ENCODE measurements around the gene PDLIM5.

PDLIM5 gene

DNA sequence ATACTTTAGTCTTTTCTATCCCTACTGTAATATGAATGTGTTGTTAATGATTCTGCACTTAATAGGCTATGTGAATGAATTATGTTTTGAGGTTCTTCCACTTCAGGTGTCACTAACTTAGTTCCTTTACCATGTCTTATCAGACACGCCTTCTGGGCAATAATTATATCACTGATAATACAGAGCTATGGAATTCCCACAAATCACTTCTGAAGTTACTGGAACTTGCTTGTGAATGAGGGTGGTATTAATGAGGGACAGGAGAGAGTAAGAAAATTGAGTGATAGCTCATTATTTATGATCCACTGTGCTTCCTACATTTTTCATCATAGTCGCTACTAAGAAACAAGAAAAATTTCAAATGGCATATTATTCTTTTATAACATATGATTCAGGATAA, 130.0 kb downstream of the PDLIM5 start:
- TF ChIP-seq CTCF (IDR thresholded peaks at IDR 0.05; ENCODE audit: extremely low read depth, missing control alignments), result no peak
- DNase-seq (ENCODE audit: low spot score), result no peak

DNA sequence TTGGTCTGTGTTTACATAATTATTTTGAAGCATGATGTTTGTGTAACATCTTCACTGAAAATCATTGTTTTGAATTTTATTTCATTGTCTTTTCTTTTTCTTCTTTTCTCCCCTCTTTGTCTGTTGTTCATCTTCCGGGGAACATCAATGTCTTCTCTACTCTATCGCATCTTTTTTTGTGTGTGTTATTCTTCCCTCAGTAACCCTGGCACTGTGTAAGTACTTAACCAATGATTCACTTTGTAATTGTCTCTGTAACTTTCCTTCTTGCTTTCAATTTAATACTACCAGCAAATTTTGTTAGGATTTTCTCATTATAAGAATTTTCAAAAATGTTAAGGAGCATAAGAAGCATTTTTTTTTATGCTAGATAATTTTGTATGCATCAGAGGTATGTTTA, 130.8 kb downstream of the PDLIM5 start:
- no peak for DNase-seq (ENCODE audit: low spot score)
- no peak for TF ChIP-seq CTCF (IDR thresholded peaks at IDR 0.05; ENCODE audit: extremely low read depth, missing control alignments)

DNA sequence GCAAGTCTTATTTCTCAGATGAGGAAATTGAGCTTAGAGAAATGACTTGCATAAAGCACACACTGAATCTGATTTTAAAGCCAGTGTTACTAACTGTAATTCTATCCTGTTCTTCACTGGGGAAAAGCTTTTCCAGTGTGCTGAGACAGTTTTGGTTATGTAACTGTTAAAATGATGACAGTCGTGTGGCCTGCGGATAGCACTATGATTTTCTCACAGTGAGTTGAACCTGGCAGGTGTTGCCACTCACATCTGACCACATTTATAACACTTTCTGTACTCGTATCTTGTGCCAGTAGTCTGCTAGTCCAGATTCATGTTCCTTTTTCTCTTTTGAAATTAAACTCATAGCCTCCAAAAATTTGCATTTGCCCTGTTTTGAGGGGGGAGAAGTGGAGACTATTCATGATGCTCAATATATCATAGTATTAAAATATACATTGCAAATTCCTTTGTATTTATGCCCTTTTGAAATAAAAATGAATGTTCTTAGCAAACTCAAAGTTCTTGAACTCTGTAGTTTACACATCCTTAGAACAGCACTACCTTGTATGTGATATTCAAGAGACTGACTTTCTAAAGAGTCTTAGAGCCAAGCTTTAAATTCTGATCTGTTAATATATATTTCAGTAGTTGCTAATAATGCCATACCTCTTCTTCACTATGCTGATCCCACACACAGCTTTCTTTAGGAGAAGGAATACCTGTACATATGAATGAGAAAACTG, 132.3 kb downstream of the PDLIM5 start:
- TF ChIP-seq CTCF (IDR thresholded peaks at IDR 0.05; ENCODE audit: extremely low read depth, missing control alignments), result no peak
- DNase-seq (ENCODE audit: low spot score), result no peak

- no peak for DNase-seq (ENCODE audit: low spot score)
- no peak for TF ChIP-seq CTCF (IDR thresholded peaks at IDR 0.05; ENCODE audit: extremely low read depth, missing control alignments)
These were observed 137.4 kb downstream of the PDLIM5 start for GRCh38 chr4:94588896-94589693.

DNA sequence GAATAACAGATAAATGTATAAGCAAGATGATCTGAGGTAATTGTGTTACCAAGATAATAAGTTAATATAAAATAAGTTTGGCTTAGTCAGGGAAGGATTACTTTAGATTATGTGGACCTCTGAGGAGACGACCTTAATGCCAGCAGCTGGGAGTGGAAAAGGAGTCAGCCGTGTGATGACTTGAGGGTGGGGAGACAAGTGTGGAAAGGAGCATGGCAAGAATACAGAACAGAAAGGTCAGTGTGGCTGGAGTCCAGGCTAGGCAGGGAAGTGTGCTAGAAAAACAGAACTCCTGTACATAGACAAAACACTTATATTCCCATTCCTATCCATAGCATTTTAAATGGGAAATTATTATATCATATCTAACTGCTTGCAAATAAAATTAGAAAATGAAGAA, 138.8 kb downstream of the PDLIM5 start:
- TF ChIP-seq CTCF (IDR thresholded peaks at IDR 0.05; ENCODE audit: extremely low read depth, missing control alignments), result no peak
- DNase-seq (ENCODE audit: low spot score), result no peak

DNA sequence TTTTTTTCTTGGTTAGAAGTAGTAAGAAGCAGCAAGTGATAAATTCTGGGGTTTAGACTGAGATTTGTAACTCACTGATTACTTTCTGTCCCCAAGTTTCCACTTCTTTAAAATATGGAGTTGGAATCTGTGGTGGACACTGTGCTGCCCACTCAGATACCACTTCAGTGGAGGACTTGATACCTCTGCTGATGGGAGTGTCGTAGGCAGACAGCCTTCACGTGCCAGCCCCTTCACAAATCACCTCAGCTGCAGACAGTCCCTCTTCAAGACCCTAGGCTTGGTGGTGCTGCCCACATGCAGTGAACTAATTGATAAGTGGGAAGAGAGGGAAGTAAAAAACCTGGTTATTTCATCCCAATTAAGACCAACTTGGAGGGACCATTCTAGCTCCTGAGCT, 139.5 kb downstream of the PDLIM5 start:
- no peak for TF ChIP-seq CTCF (IDR thresholded peaks at IDR 0.05; ENCODE audit: extremely low read depth, missing control alignments)
- DNase-seq (ENCODE audit: low spot score), result no peak

DNA sequence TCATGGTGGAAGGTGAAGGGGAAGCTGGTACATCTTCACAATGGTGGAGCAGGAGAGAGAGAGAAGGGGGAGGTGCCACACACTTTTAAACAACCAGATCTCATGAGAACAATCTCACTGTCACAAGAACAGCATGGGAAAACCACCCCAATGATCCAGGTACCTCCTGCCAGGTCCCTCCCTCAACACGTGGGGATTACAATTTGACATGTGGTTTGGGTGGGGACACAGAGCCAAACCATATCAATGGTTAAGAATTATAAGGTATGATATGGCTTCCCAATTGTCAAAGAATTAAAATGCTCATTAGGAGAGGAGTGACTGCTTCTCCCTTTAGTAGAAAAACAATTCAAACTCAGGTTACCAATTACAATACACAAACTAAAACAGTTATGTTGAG, 143.3 kb downstream of the PDLIM5 start:
- TF ChIP-seq CTCF (IDR thresholded peaks at IDR 0.05; ENCODE audit: extremely low read depth, missing control alignments), result no peak
- no peak for DNase-seq (ENCODE audit: low spot score)
